CD14-positive monocyte (primary cell): Measurements from ENCODE around the gene HIF1AN. TPM values are rescaled to one million over a fixed set of nuclear protein-coding genes. Genes with fewer than 3 reads are reported as not detected.

ENCODE experiments used
- DNase-seq, 3 donors: peaks; one replicate each; pipeline ENCODE4 v3.0.0-alpha.2; 2011 to 2022
- H2AFZ ChIP-seq: 2 replicates; pipeline ENCODE4 v1.6.0; 2012; ENCODE audit warnings: mild to moderate bottlenecking, low read depth, low read length, inconsistent platforms; ENCODE audit not compliant: insufficient read depth, poor library complexity, severe bottlenecking
- H3K27ac ChIP-seq, 2 donors: 1 replicate in 1 of 2; 2 replicates in 1 of 2; pipeline ENCODE4 v1.5.1; 2012 to 2013; ENCODE audit warnings: low read length in 2 of 2, control low read depth in 1 of 2, inconsistent platforms in 1 of 2, low read depth in 1 of 2, mild to moderate bottlenecking in 1 of 2
- H3K27me3 ChIP-seq, 2 donors: one replicate each; pipeline versions ENCODE4 v1.6.0 to v1.6.1; 2011 to 2013; ENCODE audit warnings: low read length in 2 of 2; ENCODE audit not compliant: control insufficient read depth in 2 of 2, insufficient read depth in 2 of 2
- H3K36me3 ChIP-seq, 2 donors: replicated peaks in 1 of 2; 1 replicate in 1 of 2; 2 replicates in 1 of 2; pipeline versions ENCODE4 v1.5.1 to v1.6.1; 2012 to 2013; ENCODE audit warnings: low read length in 2 of 2, control low read depth in 1 of 2, inconsistent platforms in 1 of 2, mild to moderate bottlenecking in 1 of 2; ENCODE audit not compliant: insufficient read depth in 2 of 2, control insufficient read depth in 1 of 2
- H3K4me1 ChIP-seq, 2 donors: 1 replicate in 1 of 2; 2 replicates in 1 of 2; pipeline versions ENCODE4 v1.5.1 to v1.6.1; 2012 to 2013; ENCODE audit warnings: low read length in 2 of 2, control low read depth in 1 of 2, inconsistent platforms in 1 of 2, mild to moderate bottlenecking in 1 of 2, moderate library complexity in 1 of 2; ENCODE audit not compliant: insufficient read depth in 2 of 2, control insufficient read depth in 1 of 2
- H3K4me2 ChIP-seq: replicated peaks from 2 replicates; pipeline ENCODE3; 2012; ENCODE audit warnings: low read length, moderate library complexity, mild to moderate bottlenecking; ENCODE audit not compliant: poor library complexity, severe bottlenecking; ENCODE audit errors: extremely low read depth
- H3K4me3 ChIP-seq, 3 experiments: fragments of 200-600 bp in 1 of 3; sonication (generic) in 1 of 3; replicated peaks in 1 of 3; 1 replicate in 2 of 3; 2 replicates in 1 of 3; pipeline ENCODE4 v1.5.1; 2011 to 2013; ENCODE audit warnings: low read length in 3 of 3, mild to moderate bottlenecking in 3 of 3, control low read depth in 2 of 3, low read depth in 2 of 3, inconsistent platforms in 1 of 3, moderate library complexity in 1 of 3
- H3K79me2 ChIP-seq: 2 replicates; pipeline ENCODE4 v1.6.0; 2012; ENCODE audit warnings: mild to moderate bottlenecking, control low read depth, inconsistent platforms, low read length, moderate library complexity; ENCODE audit not compliant: insufficient read depth
- H3K9ac ChIP-seq: 2 replicates; pipeline ENCODE4 v1.6.0; 2017; ENCODE audit warnings: low read length, mild to moderate bottlenecking; ENCODE audit not compliant: insufficient read depth, poor library complexity, severe bottlenecking
- H3K9me3 ChIP-seq, 2 donors: replicated peaks in 1 of 2; 1 replicate in 1 of 2; 2 replicates in 1 of 2; pipeline versions ENCODE4 v1.5.1 to v1.6.1; 2012 to 2013; ENCODE audit warnings: low read length in 2 of 2, control low read depth in 1 of 2; ENCODE audit not compliant: control insufficient read depth in 1 of 2, insufficient read depth in 1 of 2
- H4K20me1 ChIP-seq: 2 replicates; pipeline ENCODE4 v1.6.0; 2012; ENCODE audit warnings: mild to moderate bottlenecking, low read length, control low read depth, moderate library complexity; ENCODE audit not compliant: insufficient read depth
- H3K27ac Mint-ChIP-seq, 7 donors: one replicate each; pipeline ENCODE4 v1.8.0; 2020; ENCODE audit warnings: mild to moderate bottlenecking in 7 of 7, mixed read lengths in 7 of 7, moderate library complexity in 6 of 7, inconsistent platforms in 2 of 7
- H3K27me3 Mint-ChIP-seq, 3 donors: one replicate each; pipeline ENCODE4 v1.8.0; 2021 to 2022; ENCODE audit warnings: low read depth in 3 of 3, mild to moderate bottlenecking in 3 of 3, mixed read lengths in 3 of 3, moderate library complexity in 3 of 3, inconsistent platforms in 1 of 3
- H3K36me3 Mint-ChIP-seq, 2 donors: one replicate each; pipeline ENCODE4 v1.8.0; 2020; ENCODE audit warnings: mixed read lengths in 2 of 2, inconsistent platforms in 1 of 2, mild to moderate bottlenecking in 1 of 2
- H3K4me1 Mint-ChIP-seq: one replicate; pipeline ENCODE4 v1.8.0; 2020; ENCODE audit warnings: mild to moderate bottlenecking, mixed read lengths
- H3K4me3 Mint-ChIP-seq, 2 donors: one replicate each; pipeline ENCODE4 v1.8.0; 2020; ENCODE audit warnings: mild to moderate bottlenecking in 2 of 2, mixed read lengths in 2 of 2, moderate library complexity in 1 of 2
- H3K9me3 Mint-ChIP-seq, 7 donors: one replicate each; pipeline ENCODE4 v1.8.0; 2020 to 2022; ENCODE audit warnings: mixed read lengths in 7 of 7, mild to moderate bottlenecking in 6 of 7, moderate library complexity in 6 of 7, inconsistent platforms in 2 of 7
- CTCF ChIP-seq: fragments of 200-600 bp; IDR thresholded peaks from one replicate; pipeline ENCODE4 v1.8.0; 2022; ENCODE audit warnings: antibody characterized with exemption, mild to moderate bottlenecking
- WGBS: methylation state at CpG from one replicate; pipeline ENCODE4 v1.1.5; 2013; ENCODE audit warnings: missing lambda C conversion rate; ENCODE audit not compliant: insufficient coverage; 5-methylcytosine and 5-hydroxymethylcytosine counted together
- intact Hi-C, 2 donors: fragments of 100-400 bp; cut with micrococcal nuclease; formaldehyde crosslinking; loops; one replicate each; pipeline versions ENCODE4 v1.15.0 to v1.15.1; 2023
- polyA plus RNA-seq, 3 donors: library from polyadenylated mRNA; depleted of rRNA in 1 of 3; unstranded in 2 of 3; stranded (reverse) in 1 of 3; fragments of 300-500 nt in 2 of 3; fragments of >200 nt in 1 of 3; fragmentation: Illumina TruSeq in 2 of 3; gene quantifications; 1 replicate in 2 of 3; 2 replicates in 1 of 3; pipeline ENCODE4 v1.2.3, GENCODE V29; 2012 to 2021

Gene HIF1AN
- polyA plus RNA-seq, 3 donors, result 8.5 to 25.3 (median 17.2) TPM

GRCh38 chr10:100607439-100607838 lies 71.7 kb downstream of the HIF1AN start:
- H3K4me2 ChIP-seq, result no peak overlapping the region
- intact Hi-C loops, result no loop called here
- no peak overlapping the region for H3K4me3 Mint-ChIP-seq
- H3K9me3 ChIP-seq, result no peaks in the 10 kb centered on the region
- H2AFZ ChIP-seq, result no peak overlapping the region
- peaks cover 5 to 34% of the 10 kb centered on the region in 2 donors for H3K27me3 ChIP-seq
- no peak for TF ChIP-seq CTCF
- peaks cover 19 to 47% (median 34%) of the 10 kb centered on the region in 3 donors for H3K27me3 Mint-ChIP-seq
- DNase-seq, result no peak
- no peaks in the 10 kb centered on the region for H3K4me1 Mint-ChIP-seq
- peaks cover 0 to 10% (median 5%) of the 10 kb centered on the region in 7 donors for H3K9me3 Mint-ChIP-seq
- no peak overlapping the region for H3K9ac ChIP-seq
- H3K27ac Mint-ChIP-seq, result no peak overlapping the region
- WGBS, result no CpG with 5 or more reads among the region's 1 CpG
- no peaks in the 10 kb centered on the region for H3K79me2 ChIP-seq
- no peaks in the 10 kb centered on the region for H3K36me3 Mint-ChIP-seq
- no peaks in the 10 kb centered on the region for H3K4me1 ChIP-seq
- no peak overlapping the region for H3K4me3 ChIP-seq
- H4K20me1 ChIP-seq, result no peaks in the 10 kb centered on the region
- H3K36me3 ChIP-seq, result no peaks in the 10 kb centered on the region
- H3K27ac ChIP-seq, result no peak overlapping the region

Other genes with a start within 250 kb of the HIF1AN start
- gene BLOC1S2, start 249.3 kb upstream of the HIF1AN start, polyA plus RNA-seq, result 100 to 1,000 TPM in 2 of 3 donors, 10 to 100 TPM in 1; 37.9 to 142 (median 111) TPM
- gene PKD2L1, start 205.7 kb upstream of the HIF1AN start, polyA plus RNA-seq, result 1 to 10 TPM in 1 of 3 donors, under 1 TPM in 1, not detected in 1; 0.15 to 1.5 TPM
- 1 to 10 TPM in 2 of 3 donors, under 1 TPM in 1; 1.00 to 3.4 (median 1.0) TPM for gene SCD, start 188.7 kb upstream of the HIF1AN start, polyA plus RNA-seq
- not detected for gene WNT8B, start 72.9 kb upstream of the HIF1AN start, polyA plus RNA-seq
- gene SEC31B, start 16.1 kb upstream of the HIF1AN start, polyA plus RNA-seq, result 10 to 100 TPM in 1 of 3 donors, under 1 TPM in 2; 0.05 to 50.2 (median 0.09) TPM
- 100 to 1,000 TPM; 124 to 419 (median 381) TPM for gene NDUFB8, start 6.1 kb upstream of the HIF1AN start, polyA plus RNA-seq
- not detected for gene PAX2, start 209.6 kb downstream of the HIF1AN start, polyA plus RNA-seq